ENCODE measurements around the gene ZFC3H1.
A peak's percentile ranks its signal among the peaks of the same experiment; 100 is the strongest.

DNA sequence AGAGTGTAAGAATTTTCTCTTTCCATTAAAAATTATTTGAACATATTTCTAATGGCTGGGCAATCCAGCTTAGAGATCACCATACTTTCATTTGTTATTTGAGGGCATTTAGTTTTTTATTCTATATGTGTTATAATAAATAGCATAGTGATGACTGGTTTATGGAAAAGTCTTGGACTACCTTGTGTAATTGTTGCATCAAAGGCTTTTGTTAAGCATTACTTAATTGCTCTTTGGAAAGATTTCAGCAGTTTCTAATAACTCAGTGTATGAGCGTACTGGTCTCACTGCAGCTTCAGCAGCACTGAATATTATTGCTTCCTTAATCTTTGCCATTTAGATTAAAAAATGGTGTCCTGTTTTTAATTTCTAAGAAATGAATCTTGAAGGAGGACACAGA is 45.0 kb upstream of the ZFC3H1 start:
- TF ChIP-seq EZH2 (IDR thresholded peaks at IDR 0.05) (no peak), CEBPB (IDR thresholded peaks at IDR 0.05; ENCODE audit: low read depth) (peak; percentile 25; the same call in 1 of the 2 replicates), POLR2A (IDR thresholded peaks at IDR 0.05; ENCODE audit: borderline replicate concordance, extremely low read depth, insufficient read depth, insufficient read length) (no peak), RAD21 (IDR thresholded peaks at IDR 0.05; ENCODE audit: low read depth) (no peak), TCF7L2 (IDR thresholded peaks at IDR 0.05; ENCODE audit: borderline replicate concordance, extremely low read depth, insufficient read depth, insufficient read length) (no peak), POLR2AphosphoS5 (IDR thresholded peaks at IDR 0.05; ENCODE audit: low read depth, low read length) (no peak), FOSL1 (IDR thresholded peaks at IDR 0.05; ENCODE audit: low read depth) (no peak), ZNF274 (IDR thresholded peaks at IDR 0.05; ENCODE audit: low read depth, low read length) (no peak), YY1 (IDR thresholded peaks at IDR 0.05; ENCODE audit: extremely low read depth, insufficient replicate concordance, low read depth, low read length) (no peak), SIN3A (IDR thresholded peaks at IDR 0.05; ENCODE audit: low read depth) (no peak), EZH2phosphoT487 (IDR thresholded peaks at IDR 0.05; ENCODE audit: borderline replicate concordance) (no peak)
- TF ChIP-seq, protein P1, sequence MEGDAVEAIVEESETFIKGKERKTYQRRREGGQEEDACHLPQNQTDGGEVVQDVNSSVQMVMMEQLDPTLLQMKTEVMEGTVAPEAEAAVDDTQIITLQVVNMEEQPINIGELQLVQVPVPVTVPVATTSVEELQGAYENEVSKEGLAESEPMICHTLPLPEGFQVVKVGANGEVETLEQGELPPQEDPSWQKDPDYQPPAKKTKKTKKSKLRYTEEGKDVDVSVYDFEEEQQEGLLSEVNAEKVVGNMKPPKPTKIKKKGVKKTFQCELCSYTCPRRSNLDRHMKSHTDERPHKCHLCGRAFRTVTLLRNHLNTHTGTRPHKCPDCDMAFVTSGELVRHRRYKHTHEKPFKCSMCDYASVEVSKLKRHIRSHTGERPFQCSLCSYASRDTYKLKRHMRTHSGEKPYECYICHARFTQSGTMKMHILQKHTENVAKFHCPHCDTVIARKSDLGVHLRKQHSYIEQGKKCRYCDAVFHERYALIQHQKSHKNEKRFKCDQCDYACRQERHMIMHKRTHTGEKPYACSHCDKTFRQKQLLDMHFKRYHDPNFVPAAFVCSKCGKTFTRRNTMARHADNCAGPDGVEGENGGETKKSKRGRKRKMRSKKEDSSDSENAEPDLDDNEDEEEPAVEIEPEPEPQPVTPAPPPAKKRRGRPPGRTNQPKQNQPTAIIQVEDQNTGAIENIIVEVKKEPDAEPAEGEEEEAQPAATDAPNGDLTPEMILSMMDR (IDR thresholded peaks at IDR 0.05 in 2 of 3, conservative IDR thresholded peaks at IDR 0.05 in 1 of 3; ENCODE audit: borderline replicate concordance in 1 of 3, insufficient read depth in 1 of 3, low read depth in 2 of 3, low read length in 2 of 3), result no peak
- TF ChIP-seq, protein P2, sequence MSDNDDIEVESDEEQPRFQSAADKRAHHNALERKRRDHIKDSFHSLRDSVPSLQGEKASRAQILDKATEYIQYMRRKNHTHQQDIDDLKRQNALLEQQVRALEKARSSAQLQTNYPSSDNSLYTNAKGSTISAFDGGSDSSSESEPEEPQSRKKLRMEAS (IDR thresholded peaks at IDR 0.05), result no peak
- TF ChIP-seq, protein P3, sequence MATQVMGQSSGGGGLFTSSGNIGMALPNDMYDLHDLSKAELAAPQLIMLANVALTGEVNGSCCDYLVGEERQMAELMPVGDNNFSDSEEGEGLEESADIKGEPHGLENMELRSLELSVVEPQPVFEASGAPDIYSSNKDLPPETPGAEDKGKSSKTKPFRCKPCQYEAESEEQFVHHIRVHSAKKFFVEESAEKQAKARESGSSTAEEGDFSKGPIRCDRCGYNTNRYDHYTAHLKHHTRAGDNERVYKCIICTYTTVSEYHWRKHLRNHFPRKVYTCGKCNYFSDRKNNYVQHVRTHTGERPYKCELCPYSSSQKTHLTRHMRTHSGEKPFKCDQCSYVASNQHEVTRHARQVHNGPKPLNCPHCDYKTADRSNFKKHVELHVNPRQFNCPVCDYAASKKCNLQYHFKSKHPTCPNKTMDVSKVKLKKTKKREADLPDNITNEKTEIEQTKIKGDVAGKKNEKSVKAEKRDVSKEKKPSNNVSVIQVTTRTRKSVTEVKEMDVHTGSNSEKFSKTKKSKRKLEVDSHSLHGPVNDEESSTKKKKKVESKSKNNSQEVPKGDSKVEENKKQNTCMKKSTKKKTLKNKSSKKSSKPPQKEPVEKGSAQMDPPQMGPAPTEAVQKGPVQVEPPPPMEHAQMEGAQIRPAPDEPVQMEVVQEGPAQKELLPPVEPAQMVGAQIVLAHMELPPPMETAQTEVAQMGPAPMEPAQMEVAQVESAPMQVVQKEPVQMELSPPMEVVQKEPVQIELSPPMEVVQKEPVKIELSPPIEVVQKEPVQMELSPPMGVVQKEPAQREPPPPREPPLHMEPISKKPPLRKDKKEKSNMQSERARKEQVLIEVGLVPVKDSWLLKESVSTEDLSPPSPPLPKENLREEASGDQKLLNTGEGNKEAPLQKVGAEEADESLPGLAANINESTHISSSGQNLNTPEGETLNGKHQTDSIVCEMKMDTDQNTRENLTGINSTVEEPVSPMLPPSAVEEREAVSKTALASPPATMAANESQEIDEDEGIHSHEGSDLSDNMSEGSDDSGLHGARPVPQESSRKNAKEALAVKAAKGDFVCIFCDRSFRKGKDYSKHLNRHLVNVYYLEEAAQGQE (IDR thresholded peaks at IDR 0.05; ENCODE audit: low read depth), result no peak

Measured in HCT116 (cell line).